GM21786 (cell line): ENCODE measurements around the gene TMEM132E.

Source experiments
- ATAC-seq: cut with Tn5 transposase; IDR thresholded peaks from one replicate; pipeline ENCODE4 v1.9.1; 2021; ENCODE audit not compliant: unreplicated experiment

Gene TMEM132E

GRCh38 chr17:34569591-34569990 lies 9.8 kb upstream of the TMEM132E start:
- ATAC-seq: no peak

- ATAC-seq: no peak
Measured at GRCh38 chr17:34570506-34570905, 8.9 kb upstream of the TMEM132E start.

- no peak for ATAC-seq
Measured at GRCh38 chr17:34571428-34572130, 7.8 kb upstream of the TMEM132E start.

- no peak for ATAC-seq
Measured at GRCh38 chr17:34572483-34572882, 6.9 kb upstream of the TMEM132E start.

GRCh38 chr17:34575182-34575581 lies 4.2 kb upstream of the TMEM132E start:
- ATAC-seq: no peak

- no peak for ATAC-seq
Measured at GRCh38 chr17:34578016-34578415, 1.4 kb upstream of the TMEM132E start.

- no peak for ATAC-seq
Measured at GRCh38 chr17:34578656-34579016, 746 bp upstream of the TMEM132E start.

GRCh38 chr17:34579979-34580684 lies 750 bp downstream of the TMEM132E start:
- ATAC-seq: no peak

GRCh38 chr17:34580685-34581445 lies 1.5 kb downstream of the TMEM132E start:
- no peak for ATAC-seq

- ATAC-seq: no peak
Measured at GRCh38 chr17:34581446-34582184, 2.2 kb downstream of the TMEM132E start.

- no peak for ATAC-seq
Measured at GRCh38 chr17:34582185-34582900, 3.0 kb downstream of the TMEM132E start.

GRCh38 chr17:34582901-34583245 lies 3.5 kb downstream of the TMEM132E start:
- no peak for ATAC-seq

GRCh38 chr17:34584805-34585416 lies 5.5 kb downstream of the TMEM132E start:
- no peak for ATAC-seq

GRCh38 chr17:34586346-34586846 lies 7.0 kb downstream of the TMEM132E start:
- ATAC-seq: no peak

GRCh38 chr17:34588266-34588665 lies 8.9 kb downstream of the TMEM132E start:
- ATAC-seq: no peak

- no peak for ATAC-seq
Measured at GRCh38 chr17:34589120-34589965, 10.0 kb downstream of the TMEM132E start.

- no peak for ATAC-seq
Measured at GRCh38 chr17:34592002-34592401, 12.6 kb downstream of the TMEM132E start.

- ATAC-seq: no peak
Measured at GRCh38 chr17:34596920-34597319, 17.5 kb downstream of the TMEM132E start.

GRCh38 chr17:34598161-34598776 lies 18.9 kb downstream of the TMEM132E start:
- ATAC-seq: no peak
